BE2C (cell line): ENCODE data around the gene PLAC9.

ENCODE experiments used
- DNase-seq: peaks from one replicate; pipeline ENCODE4 v3.0.0-alpha.2; 2020
- H3K27me3 ChIP-seq: fragments of 250-450 bp; sonication (Bioruptor Pico); 2 replicates; pipeline ENCODE4 v1.5.1; 2020; ENCODE audit warnings: mild to moderate bottlenecking
- H3K36me3 ChIP-seq: fragments of 250-450 bp; sonication (Bioruptor Pico); 2 replicates; pipeline ENCODE4 v1.5.1; 2020; ENCODE audit warnings: mild to moderate bottlenecking
- H3K4me1 ChIP-seq: fragments of 250-450 bp; sonication (Bioruptor Pico); 2 replicates; pipeline ENCODE4 v1.5.1; 2020
- H3K4me3 ChIP-seq: 2 replicates; pipeline ENCODE4 v1.5.1; 2011; ENCODE audit warnings: low read depth, low read length
- H3K9me3 ChIP-seq: fragments of 250-450 bp; sonication (Bioruptor Pico); 2 replicates; pipeline ENCODE4 v1.5.1; 2020
- TF ChIP-seq, protein P1 (sequence below): IDR thresholded peaks from 2 replicates; pipeline ENCODE4 v1.5.1; 2012; ENCODE audit warnings: mild to moderate bottlenecking, low read depth, low read length

The PLAC9 gene

DNA sequence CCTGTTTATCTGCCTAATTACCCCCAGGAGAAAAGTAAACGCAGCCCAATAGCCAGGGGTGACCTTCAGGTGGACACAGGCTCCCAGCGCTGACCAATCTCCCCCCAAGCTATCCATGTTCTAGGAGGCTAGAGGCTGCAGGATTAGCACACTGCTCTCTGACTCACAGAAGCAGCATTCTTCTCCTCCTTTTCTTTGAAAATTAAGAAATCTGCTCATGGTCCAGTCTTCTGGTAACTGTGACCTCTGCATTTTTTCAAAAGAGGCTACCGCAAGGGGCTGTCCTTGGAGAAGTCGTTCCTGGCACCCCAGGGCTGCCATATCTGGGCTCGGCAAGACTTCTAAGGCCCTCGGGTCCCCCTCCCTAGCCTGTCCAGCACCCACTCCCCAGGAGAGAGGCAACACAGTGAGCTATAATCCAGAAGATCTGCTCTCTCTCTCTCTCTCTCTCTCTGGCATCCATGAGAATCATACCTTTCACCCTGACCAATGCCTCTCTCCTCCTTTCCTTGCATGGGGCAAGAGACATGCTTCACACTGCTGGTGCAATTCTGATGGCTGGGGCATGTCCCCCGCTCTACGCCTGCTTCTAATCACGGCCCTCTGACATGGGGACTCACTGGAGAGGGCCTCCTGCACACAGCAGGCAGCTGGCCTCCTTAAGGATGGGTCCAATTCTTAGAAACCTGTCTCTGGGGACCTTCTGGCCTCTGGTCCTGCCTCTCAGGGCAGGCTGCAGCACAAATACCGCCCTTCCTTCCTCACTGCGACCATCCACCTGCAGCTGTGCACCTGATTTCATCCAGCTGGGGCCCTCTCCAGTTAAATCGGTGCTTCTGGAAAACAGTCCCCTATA lies 45.5 kb downstream of the PLAC9 start:
- TF ChIP-seq, protein P1, sequence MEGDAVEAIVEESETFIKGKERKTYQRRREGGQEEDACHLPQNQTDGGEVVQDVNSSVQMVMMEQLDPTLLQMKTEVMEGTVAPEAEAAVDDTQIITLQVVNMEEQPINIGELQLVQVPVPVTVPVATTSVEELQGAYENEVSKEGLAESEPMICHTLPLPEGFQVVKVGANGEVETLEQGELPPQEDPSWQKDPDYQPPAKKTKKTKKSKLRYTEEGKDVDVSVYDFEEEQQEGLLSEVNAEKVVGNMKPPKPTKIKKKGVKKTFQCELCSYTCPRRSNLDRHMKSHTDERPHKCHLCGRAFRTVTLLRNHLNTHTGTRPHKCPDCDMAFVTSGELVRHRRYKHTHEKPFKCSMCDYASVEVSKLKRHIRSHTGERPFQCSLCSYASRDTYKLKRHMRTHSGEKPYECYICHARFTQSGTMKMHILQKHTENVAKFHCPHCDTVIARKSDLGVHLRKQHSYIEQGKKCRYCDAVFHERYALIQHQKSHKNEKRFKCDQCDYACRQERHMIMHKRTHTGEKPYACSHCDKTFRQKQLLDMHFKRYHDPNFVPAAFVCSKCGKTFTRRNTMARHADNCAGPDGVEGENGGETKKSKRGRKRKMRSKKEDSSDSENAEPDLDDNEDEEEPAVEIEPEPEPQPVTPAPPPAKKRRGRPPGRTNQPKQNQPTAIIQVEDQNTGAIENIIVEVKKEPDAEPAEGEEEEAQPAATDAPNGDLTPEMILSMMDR: no peak
- no peaks in the 10 kb centered on the region for H3K36me3 ChIP-seq
- H3K27me3 ChIP-seq: no peaks in the 10 kb centered on the region
- no peak for DNase-seq
- H3K4me3 ChIP-seq: no peak overlapping the region
- H3K4me1 ChIP-seq: no peaks in the 10 kb centered on the region
- no peaks in the 10 kb centered on the region for H3K9me3 ChIP-seq

DNA sequence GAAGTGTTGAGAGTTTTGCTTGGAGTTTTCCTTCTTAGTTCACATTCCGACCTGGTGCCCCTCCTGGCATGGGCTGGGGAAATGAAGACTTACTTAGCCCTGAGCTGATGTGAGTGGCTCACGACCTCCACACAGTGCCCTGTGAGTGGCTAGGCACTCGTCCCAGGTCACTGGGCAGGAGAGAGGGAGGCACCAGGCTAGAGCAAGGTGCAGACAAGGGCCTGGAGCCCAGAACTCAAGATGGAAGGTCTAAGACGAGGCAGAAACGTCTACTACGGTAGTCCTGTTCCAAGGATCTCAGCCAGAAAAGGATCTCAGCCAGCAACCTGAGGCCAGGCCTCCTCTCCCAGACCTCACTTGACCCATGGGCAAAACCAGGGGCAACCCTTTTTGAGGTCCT lies 50.5 kb downstream of the PLAC9 start:
- Histone ChIP-seq H3K9me3 (no peaks in the 10 kb centered on the region), H3K4me1 (no peaks in the 10 kb centered on the region), H3K4me3 (no peak overlapping the region), H3K27me3 (no peaks in the 10 kb centered on the region), H3K36me3 (no peaks in the 10 kb centered on the region)
- DNase-seq: no peak
- TF ChIP-seq, protein P1: no peak

DNA sequence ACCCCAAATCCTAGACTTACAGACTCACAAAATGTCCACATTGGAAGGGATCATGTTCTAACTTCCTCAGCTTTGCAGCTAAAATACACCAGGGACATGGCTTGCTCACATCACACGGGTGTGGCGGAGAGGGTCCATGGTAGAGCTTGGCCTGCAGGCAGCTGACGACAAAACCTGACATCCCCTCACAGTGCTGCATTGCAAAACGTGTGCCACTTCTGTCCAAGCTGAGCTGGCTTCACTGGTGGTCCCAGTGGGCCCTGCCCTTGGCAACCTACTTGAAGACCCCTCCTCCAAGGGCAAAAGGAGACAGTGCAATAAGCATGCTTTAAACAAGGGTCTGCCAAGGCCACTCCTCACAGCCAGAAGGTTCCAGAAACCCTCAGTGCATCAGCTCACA lies 50.9 kb downstream of the PLAC9 start:
- TF ChIP-seq, protein P1: no peak
- H3K4me1 ChIP-seq: no peaks in the 10 kb centered on the region

DNA sequence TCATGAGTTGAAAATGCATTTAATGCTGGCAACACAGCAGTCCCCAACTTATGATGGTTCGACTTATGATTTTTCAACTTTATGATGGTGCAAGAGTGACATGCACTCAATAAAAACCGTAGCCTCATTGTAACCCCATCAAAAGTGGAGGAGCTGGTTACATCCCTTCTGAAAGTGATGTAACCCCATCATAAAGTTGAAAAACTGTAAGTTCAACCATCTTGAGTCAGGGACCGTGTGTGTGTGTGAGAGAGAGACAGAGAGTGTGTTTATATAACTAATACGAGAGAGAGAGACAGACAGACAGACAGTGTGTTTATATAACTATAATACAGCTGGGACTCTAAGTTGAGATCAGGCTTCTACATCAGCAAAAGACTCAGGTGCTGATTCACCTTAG lies 51.8 kb downstream of the PLAC9 start:
- Histone ChIP-seq H3K27me3 (no peaks in the 10 kb centered on the region), H3K4me1 (no peaks in the 10 kb centered on the region), H3K9me3 (no peaks in the 10 kb centered on the region), H3K4me3 (no peak overlapping the region), H3K36me3 (no peaks in the 10 kb centered on the region)
- no peak for DNase-seq
- TF ChIP-seq, protein P1: no peak

More for the DNA sequence above, 50.9 kb downstream of the PLAC9 start:
- Histone ChIP-seq H3K27me3 (no peaks in the 10 kb centered on the region), H3K4me3 (no peak overlapping the region), H3K36me3 (no peaks in the 10 kb centered on the region), H3K9me3 (no peaks in the 10 kb centered on the region)
- no peak for DNase-seq

DNA sequence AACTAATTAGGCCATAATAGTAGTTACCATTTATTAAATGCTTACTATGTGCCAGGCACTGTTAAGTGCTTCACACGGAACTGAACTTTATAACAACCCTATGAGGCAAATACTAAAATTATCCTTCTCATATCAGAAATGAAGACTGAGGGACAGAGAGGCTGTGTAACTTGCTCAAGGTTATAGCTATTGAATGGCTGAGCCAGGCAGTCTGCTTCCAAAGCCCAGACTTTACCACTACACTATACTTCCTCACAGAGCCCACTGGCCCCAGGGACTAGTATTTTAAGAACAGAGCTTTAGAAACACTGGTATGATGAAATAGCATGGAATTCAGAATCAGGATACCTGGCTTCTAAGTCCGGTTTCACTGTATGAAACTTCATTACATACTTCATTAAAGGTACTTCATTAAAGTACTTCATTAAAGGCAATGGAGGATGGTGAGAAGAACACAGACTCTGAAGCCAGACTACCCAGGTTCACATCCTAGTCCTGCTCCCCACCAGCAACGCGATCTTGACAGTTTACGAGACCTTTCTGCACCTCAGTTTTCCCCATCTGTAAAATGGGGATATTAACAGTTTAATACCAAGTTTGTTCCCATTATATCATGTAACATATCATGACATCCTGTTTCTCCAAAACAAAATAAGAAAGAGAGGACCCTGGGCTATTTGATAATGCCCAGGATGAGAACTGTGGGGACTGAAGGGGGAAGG lies 53.2 kb downstream of the PLAC9 start:
- no peaks in the 10 kb centered on the region for H3K27me3 ChIP-seq
- TF ChIP-seq, protein P1: no peak

More for the DNA sequence above, 53.2 kb downstream of the PLAC9 start:
- H3K4me3 ChIP-seq: no peak overlapping the region
- H3K36me3 ChIP-seq: no peaks in the 10 kb centered on the region
- no peaks in the 10 kb centered on the region for H3K4me1 ChIP-seq
- no peaks in the 10 kb centered on the region for H3K9me3 ChIP-seq
- DNase-seq: no peak
